EH (cell line): Measurements from ENCODE around the gene STKLD1.

ENCODE experiments used
- DNase-seq: peaks from one replicate; pipeline ENCODE4 v3.0.0-alpha.2; 2015; ENCODE audit warnings: low read depth

STKLD1 gene

DNA sequence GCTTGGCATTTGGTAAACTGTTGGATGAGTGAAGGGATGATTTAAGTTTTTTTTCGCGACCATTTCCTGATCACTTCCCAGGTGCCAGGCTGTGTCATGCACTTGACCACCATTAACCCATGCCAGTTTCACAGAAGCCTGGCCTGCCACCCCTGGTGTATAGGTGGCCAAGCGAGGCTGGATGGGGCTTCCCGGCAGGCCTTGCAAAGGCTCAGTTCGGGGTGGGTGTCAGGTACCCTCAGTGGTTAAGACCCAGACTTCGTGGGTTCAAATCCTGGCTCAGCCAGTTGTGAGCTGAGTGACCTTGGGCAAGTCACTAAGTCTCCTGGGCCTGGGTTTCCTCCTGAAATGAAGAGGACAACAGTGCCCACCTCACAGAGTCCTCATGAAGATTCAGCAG is 30.6 kb upstream of the STKLD1 start:
- no peak for DNase-seq

DNA sequence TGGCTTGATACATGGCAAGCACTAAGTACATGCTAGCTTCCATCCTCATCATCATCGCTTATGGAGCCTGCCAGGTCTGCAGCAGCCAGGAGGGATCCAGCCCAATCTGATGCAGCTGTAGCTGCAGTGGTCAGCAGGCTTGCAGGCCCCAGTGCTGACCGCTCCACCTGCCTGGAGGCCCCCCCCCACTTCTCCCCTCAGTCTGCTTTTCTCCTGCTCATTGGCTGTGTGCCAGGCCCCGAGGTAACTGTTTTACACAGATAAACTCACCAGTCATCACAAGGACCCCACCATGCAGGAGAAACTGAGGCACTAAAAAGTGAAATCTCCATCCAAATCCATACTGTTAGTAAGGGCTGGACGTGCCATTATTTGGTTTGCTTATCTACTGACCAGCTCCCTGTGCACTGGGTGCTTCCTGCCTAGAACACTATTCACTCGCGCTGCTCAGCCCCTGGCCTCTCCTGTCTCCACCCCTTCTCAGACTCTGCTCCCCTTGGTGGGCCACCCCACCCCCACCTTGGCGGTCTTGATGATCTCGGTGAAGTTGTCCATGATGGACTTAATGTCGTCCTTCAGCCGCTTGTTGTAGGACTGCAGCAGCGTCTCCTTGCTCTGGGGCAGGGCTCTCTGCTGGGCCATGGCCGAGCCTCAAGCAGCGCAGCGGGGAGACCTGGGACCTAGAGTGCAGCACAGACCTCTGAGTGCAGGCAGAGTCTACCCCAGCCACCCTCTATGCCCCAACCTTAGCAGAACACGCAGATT is 30.0 kb upstream of the STKLD1 start:
- DNase-seq = no peak

DNA sequence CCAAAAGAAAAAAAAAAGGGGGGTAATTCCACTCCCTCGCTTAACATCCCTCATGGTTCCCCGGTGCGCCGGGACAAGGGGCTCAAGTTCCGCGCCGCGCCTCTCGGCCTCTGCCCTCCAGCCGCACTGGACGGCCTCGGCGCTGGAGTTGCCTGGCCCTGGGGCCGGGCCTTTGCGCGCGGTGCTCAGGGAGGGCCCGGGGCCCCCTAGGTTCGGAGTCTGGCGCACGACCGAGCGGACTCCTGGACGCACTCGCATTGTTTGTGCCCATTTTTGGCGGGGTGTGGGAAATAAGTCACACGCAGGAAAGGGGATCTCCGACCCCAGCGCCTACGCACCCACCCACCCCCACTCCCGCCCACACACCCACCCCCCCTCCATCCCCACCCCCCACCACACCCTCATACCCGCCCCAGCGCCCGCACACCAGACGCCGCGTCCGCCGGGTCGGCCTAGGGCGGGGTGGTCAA is 28.6 kb upstream of the STKLD1 start:
- DNase-seq = peak; percentile 45

- DNase-seq = peak; percentile 97
Measured at GRCh38 chr9:133347985-133348717, 28.0 kb upstream of the STKLD1 start, which contains the start of the genes MED22 and RPL7A. TSS of gene MED22 (minus strand) at chr9:133348131. CDS start at chr9:133346662, 1,469 bp downstream. TSS of gene RPL7A (plus strand) at chr9:133348218. CDS start at chr9:133348244, 26 bp downstream.

DNA sequence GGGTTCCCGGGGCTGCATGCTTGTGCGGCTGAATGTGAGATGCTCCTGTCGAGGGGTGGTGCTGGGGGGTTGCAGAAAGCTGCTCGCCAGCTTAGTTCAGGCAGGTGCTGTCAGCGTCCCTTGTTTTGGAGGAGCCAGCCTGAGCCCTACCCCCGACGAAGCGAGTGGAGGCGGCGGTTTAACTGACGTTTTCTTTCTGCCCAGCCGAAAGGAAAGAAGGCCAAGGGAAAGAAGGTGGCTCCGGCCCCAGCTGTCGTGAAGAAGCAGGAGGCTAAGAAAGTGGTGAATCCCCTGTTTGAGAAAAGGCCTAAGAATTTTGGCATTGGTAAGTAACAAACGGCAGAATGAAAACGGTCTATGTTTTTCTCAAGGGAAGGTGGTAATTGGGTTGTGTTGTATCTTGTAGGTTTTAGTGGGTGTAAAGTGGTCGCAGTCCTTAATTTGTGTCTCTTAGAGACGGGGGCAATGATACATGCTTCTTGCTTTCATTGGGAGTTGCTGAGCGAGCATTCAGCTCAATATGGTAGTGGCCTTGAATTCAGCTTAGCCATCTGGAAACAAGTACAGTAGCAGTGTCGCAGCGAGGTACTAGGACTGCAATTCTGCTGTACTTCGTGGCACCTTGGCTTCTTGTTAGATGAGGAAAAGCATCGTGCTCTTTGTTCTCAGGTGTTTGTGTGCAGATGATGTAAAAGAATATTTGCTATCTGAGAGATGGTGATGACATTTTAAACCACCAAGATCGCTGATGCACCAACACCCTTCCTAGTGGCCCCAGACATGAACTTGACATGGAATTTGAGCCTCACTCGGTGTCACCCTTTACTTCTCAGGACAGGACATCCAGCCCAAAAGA is 27.2 kb upstream of the STKLD1 start:
- peak; percentile 15 for DNase-seq

- DNase-seq = no peak
Measured at GRCh38 chr9:133349965-133350616, 26.1 kb upstream of the STKLD1 start.

DNA sequence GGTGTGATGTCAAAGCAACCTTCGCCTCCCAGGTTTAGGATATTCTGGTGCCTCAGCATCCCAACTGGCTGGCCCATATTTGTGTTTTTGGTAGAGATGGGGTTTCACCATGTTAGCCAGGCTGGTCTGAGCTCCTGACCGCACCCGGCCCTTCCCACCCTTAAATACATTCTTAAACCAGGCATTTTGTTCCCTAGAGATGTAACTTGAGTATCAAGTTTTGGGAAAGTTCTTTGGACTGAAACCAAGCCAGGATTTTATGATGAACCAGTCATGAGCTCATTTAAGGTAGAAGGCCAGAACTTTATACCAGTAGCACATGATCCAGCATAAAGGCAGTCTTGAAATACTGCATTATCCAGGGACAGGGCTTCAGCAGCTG is 24.6 kb upstream of the STKLD1 start:
- DNase-seq = no peak

DNA sequence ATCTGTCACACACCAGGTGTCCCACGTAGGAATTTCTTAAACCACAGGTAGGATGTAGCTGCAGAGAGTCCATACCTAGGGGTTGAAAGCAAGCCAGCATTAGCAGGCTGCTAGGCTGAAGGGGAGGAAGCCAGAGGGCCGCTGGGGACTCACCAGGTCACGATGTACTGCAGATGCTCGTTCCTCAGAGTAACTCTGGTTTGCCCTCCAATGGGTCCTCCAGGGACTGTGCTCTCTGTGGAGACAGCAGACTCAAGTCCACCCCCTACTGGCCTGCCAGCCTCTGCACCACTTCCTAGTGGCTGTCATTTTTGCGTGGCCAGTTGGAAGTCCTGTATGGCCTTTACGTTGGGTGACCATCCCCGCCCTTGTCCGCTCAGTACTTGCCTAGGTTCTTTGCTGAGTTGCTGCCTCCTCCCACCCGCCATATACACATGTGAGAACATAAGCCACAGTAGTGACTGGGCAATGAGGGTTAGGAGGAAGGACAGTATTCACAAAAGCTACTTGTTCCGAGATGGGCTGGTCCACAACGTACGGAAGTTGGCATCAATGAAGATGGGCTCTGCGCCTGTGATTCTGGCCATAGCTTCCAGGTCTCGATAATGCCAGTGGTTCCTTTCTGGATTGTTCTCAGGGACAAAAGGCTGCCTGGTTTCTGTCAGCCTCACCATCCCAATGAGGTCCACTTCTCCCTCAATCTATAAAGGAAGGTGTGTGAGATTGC is 24.1 kb upstream of the STKLD1 start:
- DNase-seq = peak; percentile 68

- DNase-seq = no peak
Measured at GRCh38 chr9:133352635-133353340, 23.4 kb upstream of the STKLD1 start.

DNA sequence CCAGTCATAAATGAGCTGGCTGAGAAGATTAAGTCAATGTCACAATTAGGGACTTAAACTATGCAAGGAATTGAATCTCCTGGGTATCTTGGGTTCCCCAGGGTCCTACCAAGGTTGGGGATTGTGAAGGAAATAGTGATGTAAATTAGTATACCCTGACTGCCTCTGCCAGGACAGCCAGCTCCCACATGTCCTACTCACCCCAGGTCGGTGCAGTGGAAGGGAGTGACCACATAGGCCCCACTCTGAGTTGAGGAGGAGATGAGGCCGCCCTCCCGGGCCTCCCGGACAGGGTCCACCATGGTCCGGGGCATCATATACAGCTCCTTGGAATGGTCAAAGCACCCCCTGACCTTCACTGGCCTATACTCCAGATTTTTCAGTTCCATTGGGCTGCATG is 22.6 kb upstream of the STKLD1 start:
- no peak for DNase-seq

GRCh38 chr9:133354766-133355165 is 21.4 kb upstream of the STKLD1 start:
- no peak for DNase-seq

DNA sequence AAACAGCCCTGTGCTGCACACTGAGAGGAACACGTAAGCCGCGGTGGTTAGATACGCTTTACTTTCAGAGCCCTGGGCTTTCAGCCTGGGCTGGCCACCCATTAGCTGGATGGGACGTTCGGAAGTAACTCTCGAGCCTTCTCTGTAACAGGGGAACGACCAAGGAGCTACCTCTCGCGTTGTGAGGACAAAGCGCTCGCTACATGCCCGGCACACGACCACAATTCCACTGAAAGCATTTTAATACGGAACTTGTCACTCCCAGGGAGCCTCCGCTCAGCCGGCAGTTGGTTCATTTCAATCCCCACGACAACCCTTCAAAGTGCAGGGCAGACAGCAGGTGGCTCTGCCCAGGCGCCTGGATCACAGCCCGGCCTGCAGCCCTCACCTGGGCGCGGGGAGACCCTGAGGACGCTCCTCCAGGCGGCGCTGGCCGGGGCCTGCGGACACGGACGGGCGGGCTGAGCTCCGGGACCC is 20.2 kb upstream of the STKLD1 start:
- DNase-seq = peak; percentile 28

- peak; percentile 82 for DNase-seq
Measured at GRCh38 chr9:133356391-133357091, 19.6 kb upstream of the STKLD1 start, which contains the start of the genes SURF1 and SURF2. TSS of gene SURF1 (minus strand) at chr9:133356487. CDS start at chr9:133356453, 34 bp downstream. TSS of gene SURF2 (plus strand) at chr9:133356550. CDS start at chr9:133356593, 43 bp downstream.

GRCh38 chr9:133357656-133358055 is 18.5 kb upstream of the STKLD1 start:
- no peak for DNase-seq

DNA sequence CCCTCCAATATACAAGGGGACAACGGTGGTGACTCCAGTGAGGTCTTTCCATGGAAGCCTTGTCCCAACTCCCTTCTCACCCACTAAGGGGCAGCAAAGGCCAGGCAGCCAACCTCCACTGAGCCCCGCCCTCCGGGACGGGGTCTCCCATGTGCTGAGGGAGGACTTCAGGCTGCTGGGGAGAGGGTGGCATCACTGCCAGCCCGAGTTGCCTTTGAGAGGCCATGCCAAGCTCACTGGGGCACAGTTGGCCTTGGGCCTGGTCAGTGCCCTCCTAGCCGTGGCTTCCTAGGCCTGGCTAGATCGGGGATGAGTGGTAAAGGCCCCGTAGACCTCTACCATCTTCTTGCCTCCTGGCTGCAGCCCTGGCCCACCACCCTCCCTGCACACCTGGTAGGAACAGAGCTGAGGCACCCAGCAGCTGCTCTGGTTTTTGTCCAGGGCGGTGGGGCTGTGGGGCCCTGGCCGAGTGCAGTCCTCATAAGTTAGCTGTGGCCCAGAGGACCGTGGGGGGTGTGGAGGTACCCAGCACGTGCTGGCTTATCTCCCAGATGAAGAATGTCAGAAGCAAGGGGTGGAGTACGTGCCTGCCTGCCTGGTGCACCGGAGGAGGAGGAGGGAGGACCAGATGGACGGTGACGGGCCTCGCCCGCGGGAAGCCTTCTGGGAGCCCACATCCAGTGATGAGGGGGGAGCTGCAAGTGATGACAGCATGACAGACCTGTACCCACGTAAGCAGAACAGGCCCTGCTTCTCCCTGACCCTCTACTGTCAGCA is 16.6 kb upstream of the STKLD1 start:
- peak; percentile 30 for DNase-seq

GRCh38 chr9:133360400-133361393 is 15.5 kb upstream of the STKLD1 start:
- no peak for DNase-seq

GRCh38 chr9:133361507-133362092 is 14.6 kb upstream of the STKLD1 start:
- no peak for DNase-seq
